GM19240 (cell line): Measurements from ENCODE around the gene KCTD20.

Experiments
- DNase-seq: peaks from one replicate; pipeline ENCODE4 v3.0.0; 2011; ENCODE audit warnings: low spot score; ENCODE audit not compliant: insufficient read length

KCTD20 gene

GRCh38 chr6:36492092-36492491, 49.3 kb downstream of the KCTD20 start:
- DNase-seq, result no peak

DNA sequence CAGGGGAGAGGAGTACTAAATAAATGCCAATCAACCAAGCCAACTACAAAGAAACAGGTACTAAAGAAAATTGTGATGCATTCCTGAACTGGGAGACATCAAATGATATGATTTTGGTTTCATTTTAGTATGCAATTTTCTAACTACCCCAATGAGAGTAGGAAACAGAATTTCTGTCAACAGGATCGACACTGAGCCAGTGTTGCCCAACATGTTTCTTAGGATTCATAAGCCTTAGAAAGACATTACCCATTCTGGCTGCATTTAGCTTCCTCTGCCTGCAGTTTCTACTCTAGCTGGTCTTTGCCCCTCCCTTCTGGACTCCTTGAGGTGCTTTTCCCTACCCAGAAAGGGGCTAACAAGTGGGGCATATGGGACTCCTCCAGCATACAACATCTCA, 49.8 kb downstream of the KCTD20 start:
- DNase-seq, result no peak

- DNase-seq, result no peak
Observed at GRCh38 chr6:36493319-36493718, 50.5 kb downstream of the KCTD20 start.

DNA sequence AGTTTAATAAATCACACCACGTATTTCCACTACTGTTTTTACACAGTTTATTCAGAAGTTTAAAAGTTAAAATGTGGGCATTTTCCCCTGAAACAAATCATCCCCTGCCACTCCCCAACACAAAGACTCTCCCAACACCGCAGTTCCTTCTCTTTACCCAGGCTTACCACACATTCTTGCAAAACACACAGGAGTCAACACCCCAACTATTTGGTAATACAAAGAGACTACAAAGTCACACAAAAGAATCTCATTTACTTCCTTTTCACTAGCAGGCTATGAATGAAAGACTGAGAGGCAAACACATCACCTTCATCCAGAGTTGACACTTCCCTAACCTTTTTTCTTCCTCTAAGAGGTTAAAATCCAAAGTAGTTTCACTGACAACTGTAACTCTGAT, 51.1 kb downstream of the KCTD20 start:
- no peak for DNase-seq

DNA sequence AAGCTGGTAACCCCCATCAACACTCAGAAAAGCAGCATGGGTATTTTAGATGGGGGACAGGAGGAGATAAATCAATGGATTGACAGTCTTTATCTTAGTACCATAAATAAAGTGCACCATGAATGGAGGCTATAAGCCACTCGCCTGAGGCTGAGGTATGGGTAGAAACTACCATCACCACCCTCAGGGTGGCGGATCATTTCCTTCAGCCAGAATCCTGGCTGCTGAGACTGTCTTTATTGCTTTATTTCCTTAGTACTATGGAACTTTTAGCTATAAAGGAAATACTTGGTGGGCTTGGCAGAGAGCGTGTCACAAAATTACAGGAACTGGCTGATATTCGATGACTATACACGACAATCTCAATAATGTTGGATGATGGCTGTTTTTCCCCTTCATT, 52.3 kb downstream of the KCTD20 start:
- DNase-seq, result no peak

GRCh38 chr6:36499918-36500317, 57.1 kb downstream of the KCTD20 start:
- DNase-seq, result no peak

- DNase-seq, result no peak
Observed at GRCh38 chr6:36501686-36502085, 58.9 kb downstream of the KCTD20 start.

DNA sequence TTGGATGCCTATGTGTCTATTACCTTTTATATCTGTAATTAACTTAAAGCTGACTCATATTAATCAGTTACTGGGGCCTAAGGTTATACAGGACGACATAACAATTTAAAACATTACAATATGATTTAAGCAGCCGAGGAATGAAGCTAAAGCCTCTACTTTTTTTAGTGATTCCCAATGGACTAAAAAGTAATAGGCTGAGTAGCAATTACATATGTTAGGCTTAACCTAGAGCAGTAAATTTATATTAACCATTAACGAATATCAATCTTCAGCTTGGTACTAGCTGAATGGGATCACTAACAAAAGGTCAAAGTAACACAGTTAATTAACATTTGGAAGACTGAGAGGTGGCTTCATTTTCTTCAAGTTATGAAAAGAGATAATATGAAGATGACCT, 61.4 kb downstream of the KCTD20 start:
- no peak for DNase-seq

DNA sequence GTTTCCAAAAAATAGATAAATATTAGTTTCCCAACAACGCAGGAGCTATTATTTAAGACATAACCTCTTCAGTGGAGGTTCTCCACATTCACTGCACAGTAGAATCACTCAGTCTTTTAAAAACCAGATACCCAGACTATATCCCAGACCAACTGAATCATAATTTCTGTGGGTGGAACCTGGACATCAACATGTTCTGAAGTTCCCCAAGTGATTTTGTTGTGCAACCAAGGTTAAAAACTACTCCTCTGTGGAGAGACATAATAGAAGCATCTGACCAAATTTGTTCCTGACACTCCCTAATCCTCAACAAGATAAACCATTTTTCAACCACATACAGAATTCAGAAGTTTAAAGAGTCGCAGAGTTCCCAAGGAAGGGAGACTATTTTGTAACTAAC, 62.2 kb downstream of the KCTD20 start:
- no peak for DNase-seq

- DNase-seq, result no peak
Observed at GRCh38 chr6:36505744-36506534, 63.1 kb downstream of the KCTD20 start.

GRCh38 chr6:36506611-36507010, 63.8 kb downstream of the KCTD20 start:
- no peak for DNase-seq

DNA sequence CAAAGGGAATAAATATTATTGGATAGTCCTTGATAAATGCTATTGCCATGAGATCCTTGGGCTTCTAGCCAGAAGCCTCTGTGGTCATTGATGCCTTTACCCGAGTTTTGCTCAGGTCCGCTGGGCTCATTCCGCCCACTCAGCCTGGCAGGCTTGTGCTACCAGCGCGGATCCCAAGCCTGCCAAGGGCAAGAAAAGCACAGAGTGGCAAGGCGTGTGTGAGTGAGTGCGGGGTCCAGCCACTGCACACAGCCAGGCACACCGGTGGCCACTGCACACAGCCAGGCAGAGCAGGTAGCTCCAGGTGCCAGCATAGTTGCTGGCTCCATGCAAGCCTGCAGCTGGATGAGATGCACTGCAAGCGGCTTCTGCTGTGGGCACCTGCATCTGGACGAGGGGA, 65.7 kb downstream of the KCTD20 start:
- DNase-seq, result no peak

DNA sequence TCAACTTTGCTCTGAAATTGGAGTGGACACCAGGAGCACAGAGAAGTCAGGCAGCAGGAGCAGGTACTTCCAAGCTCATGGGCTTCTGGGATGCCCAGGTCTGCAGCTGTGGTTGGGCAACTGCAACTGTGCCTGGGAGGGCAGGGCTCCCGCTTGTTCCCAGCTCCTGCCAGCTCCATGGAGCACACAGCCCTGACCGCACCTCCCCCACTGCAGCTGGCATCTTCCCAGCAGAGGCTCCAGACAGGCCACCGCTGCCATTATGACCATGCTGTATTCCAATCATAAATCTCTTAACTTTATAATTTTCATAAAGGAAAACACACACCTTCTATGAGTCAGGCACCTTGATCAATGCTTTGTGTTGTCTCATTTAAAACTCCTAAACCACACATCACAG, 67.6 kb downstream of the KCTD20 start:
- no peak for DNase-seq

- no peak for DNase-seq
Observed at GRCh38 chr6:36514554-36515456, 72.0 kb downstream of the KCTD20 start.

DNA sequence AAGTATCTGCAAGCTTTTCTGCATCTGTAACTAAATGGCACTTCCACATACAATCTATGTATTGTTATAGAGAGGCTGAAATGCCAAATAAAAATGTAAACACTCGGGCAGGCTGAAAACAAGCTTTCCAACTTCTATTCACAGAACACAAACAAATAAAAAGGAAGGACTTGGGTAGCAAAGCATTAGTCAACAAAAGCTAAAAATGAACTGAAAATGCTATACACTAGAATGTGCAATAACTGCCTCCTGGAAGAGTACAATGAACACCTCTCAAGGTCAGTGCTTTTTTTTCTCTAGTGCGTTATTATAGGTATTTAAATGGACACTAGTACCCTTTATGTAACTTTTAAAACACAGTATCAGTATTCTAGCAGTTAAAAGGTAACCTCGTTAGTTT, 73.0 kb downstream of the KCTD20 start:
- DNase-seq, result no peak

DNA sequence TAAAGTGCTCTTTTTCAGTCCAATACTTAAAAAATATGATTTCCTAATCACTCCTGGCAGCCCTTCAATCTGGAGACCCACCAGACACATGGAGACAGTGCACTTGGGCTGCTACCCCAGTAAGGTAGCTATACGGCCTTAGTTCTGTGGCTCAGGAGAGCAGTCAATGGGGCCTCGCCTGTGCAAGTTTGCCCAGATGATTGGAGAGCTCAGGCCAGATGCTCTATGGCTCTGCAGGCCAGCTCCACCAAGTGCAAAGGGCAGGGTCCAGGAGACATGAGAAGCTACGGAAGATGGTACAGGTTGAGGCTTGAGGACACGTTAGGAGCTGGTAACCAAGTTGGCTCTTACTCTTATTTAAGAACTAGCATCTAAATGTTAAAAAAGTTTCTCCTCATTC, 73.8 kb downstream of the KCTD20 start:
- DNase-seq, result no peak

GRCh38 chr6:36516988-36517387, 74.2 kb downstream of the KCTD20 start:
- no peak for DNase-seq

- no peak for DNase-seq
Observed at GRCh38 chr6:36517408-36517807, 74.6 kb downstream of the KCTD20 start.

GRCh38 chr6:36519352-36519751, 76.6 kb downstream of the KCTD20 start:
- DNase-seq, result no peak

GRCh38 chr6:36523451-36523850, 80.7 kb downstream of the KCTD20 start:
- no peak for DNase-seq

DNA sequence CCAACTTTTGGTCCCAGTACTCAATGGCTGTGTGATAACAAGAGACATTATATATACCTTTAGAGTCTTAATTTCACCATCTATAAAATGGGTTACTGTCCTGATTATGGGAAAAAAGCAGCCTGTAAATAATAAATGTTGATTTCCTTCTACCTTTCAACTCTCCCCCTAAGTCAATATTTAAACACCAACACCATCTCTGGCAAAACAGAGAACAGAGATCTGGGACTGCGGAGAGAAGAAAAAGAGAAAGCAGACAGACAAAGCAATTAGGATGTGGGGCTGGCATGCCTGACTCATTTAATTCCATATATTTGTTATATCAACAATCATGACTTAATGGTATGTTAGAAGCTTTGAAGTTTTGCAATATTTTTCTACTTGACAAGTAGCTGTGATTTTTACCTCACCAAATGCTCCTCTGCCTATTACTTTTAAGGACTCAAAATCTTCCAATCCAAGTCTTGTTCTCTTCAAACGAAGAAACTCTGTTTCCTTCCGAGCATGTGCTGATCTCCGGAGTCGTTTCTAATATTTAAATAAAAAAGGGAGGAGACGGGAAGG, 81.2 kb downstream of the KCTD20 start:
- DNase-seq, result no peak

DNA sequence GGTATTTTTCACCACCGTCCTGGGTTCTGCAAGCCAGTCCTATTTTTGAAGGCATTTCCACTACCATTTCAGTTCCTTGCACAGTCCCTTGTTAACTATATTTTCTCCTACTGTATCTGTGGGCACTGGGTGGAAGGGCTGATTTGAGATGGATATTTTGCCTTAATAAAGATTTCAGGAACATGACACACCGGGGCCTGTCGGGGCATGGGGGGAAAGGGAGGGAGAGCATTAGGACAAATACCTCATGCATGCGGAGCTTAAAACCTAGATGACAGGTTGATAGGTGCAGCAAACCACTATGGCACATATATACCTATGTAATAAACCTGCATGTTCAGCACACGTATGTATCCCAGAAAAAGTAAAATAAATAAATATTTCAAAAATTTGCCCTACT, 82.1 kb downstream of the KCTD20 start:
- DNase-seq, result no peak
